Fibroblast of lung (primary cell): Measurements from ENCODE around the gene OSBPL6.

ENCODE experiments used
- CTCF ChIP-seq, 2 donors: IDR thresholded peaks in 1 of 2; conservative IDR thresholded peaks in 1 of 2; 1 replicate in 1 of 2; 2 replicates in 1 of 2; pipeline ENCODE4 v1.5.1; 2011 to 2012; ENCODE audit warnings: low read length in 2 of 2, control low read depth in 1 of 2, inconsistent platforms in 1 of 2, low read depth in 1 of 2, mild to moderate bottlenecking in 1 of 2
- EZH2 ChIP-seq: IDR thresholded peaks from 2 replicates; pipeline ENCODE4 v1.5.1; 2012; ENCODE audit warnings: low read length, control low read depth, mild to moderate bottlenecking; ENCODE audit errors: missing control alignments

- TF ChIP-seq CTCF (conservative IDR thresholded peaks at IDR 0.05 in 1 of 2, IDR thresholded peaks at IDR 0.05 in 1 of 2; ENCODE audit: low read depth in 1 of 2, low read length in 2 of 2): no peak
- no peak for TF ChIP-seq EZH2
Observed at GRCh38 chr2:178268435-178268834, 74.1 kb downstream of the OSBPL6 start.
